ENCODE data around the gene NANS. TPM values are rescaled to one million over a fixed set of nuclear protein-coding genes. Genes with fewer than 3 reads are reported as not detected.
"Not testable (repeated sequence)": the region's sequence is repeated elsewhere in the genome, so short reads cannot be mapped to it uniquely, and the experiment has no call there.

Gene NANS
- total RNA-seq, 1 donor from 2014 or later: 44.4 TPM

GRCh38 chr9:98074115-98074990 is 17.8 kb downstream of the NANS start:
- FAIRE-seq: no peak
- Mint-ChIP-seq H3K4me3 (ENCODE audit: unreplicated experiment) (no peak overlapping the region), H3K9me3 (ENCODE audit: unreplicated experiment) (no peaks in the 10 kb centered on the region), H3K27ac (ENCODE audit: unreplicated experiment) (peak overlapping the region; percentile 62), H3K27me3 (ENCODE audit: low read depth, unreplicated experiment) (no peaks in the 10 kb centered on the region), H3K4me1 (ENCODE audit: low read depth, unreplicated experiment) (peaks cover 6% of the 10 kb centered on the region), H3K36me3 (ENCODE audit: low read depth, unreplicated experiment) (peaks cover 8% of the 10 kb centered on the region)
- H3K27ac ChIP-seq (ENCODE audit: low read depth, low read length): no peak overlapping the region
- peaks cover 2% of the 10 kb centered on the region for H3K36me3 ChIP-seq (ENCODE audit: insufficient read depth, low read length)
- H3K27me3 ChIP-seq (ENCODE audit: insufficient read depth, low read length): no peaks in the 10 kb centered on the region
- H2AFZ ChIP-seq (ENCODE audit: low read depth, low read length): no peak overlapping the region
- no peak overlapping the region for H3K4me2 ChIP-seq (ENCODE audit: low read length)
- no peak overlapping the region for H3K4me3 ChIP-seq (ENCODE audit: insufficient read depth, low read depth, low read length)
- H3K9me3 ChIP-seq (ENCODE audit: insufficient read depth, low read depth, low read length): no peaks in the 10 kb centered on the region
- peaks cover 36% of the 10 kb centered on the region for H4K20me1 ChIP-seq (ENCODE audit: insufficient read depth, low read length)
- no peak overlapping the region for H3K9ac ChIP-seq (ENCODE audit: low read length)
- DNase-seq (ENCODE audit: low read depth): no peak
- TF ChIP-seq EZH2 (IDR thresholded peaks at IDR 0.05; ENCODE audit: insufficient read depth, low read length): no peak
- peak; percentile 94 for TF ChIP-seq CTCF (IDR thresholded peaks at IDR 0.05; ENCODE audit: insufficient read depth, low read depth, low read length)
- peaks cover 19% of the 10 kb centered on the region for H3K79me2 ChIP-seq (ENCODE audit: insufficient read depth, low read length)
- no peaks in the 10 kb centered on the region for H3K4me1 ChIP-seq (ENCODE audit: insufficient read depth, low read length)

GRCh38 chr9:98075332-98075805 is 18.8 kb downstream of the NANS start:
- DNase-seq (ENCODE audit: low read depth) (peak; percentile 71), FAIRE-seq (no peak)
- Histone ChIP-seq H3K79me2 (ENCODE audit: insufficient read depth, low read length) (peaks cover 15% of the 10 kb centered on the region), H3K27me3 (ENCODE audit: insufficient read depth, low read length) (no peaks in the 10 kb centered on the region), H3K9me3 (ENCODE audit: insufficient read depth, low read depth, low read length) (no peaks in the 10 kb centered on the region), H3K4me1 (ENCODE audit: insufficient read depth, low read length) (no peaks in the 10 kb centered on the region), H4K20me1 (ENCODE audit: insufficient read depth, low read length) (peaks cover 31% of the 10 kb centered on the region), H3K9ac (ENCODE audit: low read length) (peak overlapping the region; percentile 37), H2AFZ (ENCODE audit: low read depth, low read length) (no peak overlapping the region), H3K27ac (ENCODE audit: low read depth, low read length) (peak overlapping the region; percentile 13), H3K4me2 (ENCODE audit: low read length) (peak overlapping the region; percentile 47), H3K36me3 (ENCODE audit: insufficient read depth, low read length) (peaks cover 5% of the 10 kb centered on the region), H3K4me3 (ENCODE audit: insufficient read depth, low read depth, low read length) (no peak overlapping the region)
- Mint-ChIP-seq H3K4me1 (ENCODE audit: low read depth, unreplicated experiment) (peaks cover 6% of the 10 kb centered on the region), H3K36me3 (ENCODE audit: low read depth, unreplicated experiment) (peaks cover 9% of the 10 kb centered on the region), H3K27me3 (ENCODE audit: low read depth, unreplicated experiment) (no peaks in the 10 kb centered on the region), H3K27ac (ENCODE audit: unreplicated experiment) (no peak overlapping the region), H3K4me3 (ENCODE audit: unreplicated experiment) (no peak overlapping the region), H3K9me3 (ENCODE audit: unreplicated experiment) (no peaks in the 10 kb centered on the region)
- TF ChIP-seq EZH2 (IDR thresholded peaks at IDR 0.05; ENCODE audit: insufficient read depth, low read length) (no peak), CTCF (IDR thresholded peaks at IDR 0.05; ENCODE audit: insufficient read depth, low read depth, low read length) (no peak)

- not testable (repeated sequence) for H3K4me3 Mint-ChIP-seq (ENCODE audit: unreplicated experiment); H3K9me3 ChIP-seq (ENCODE audit: insufficient read depth, low read depth, low read length); H3K79me2 ChIP-seq (ENCODE audit: insufficient read depth, low read length); H2AFZ ChIP-seq (ENCODE audit: low read depth, low read length); H3K4me2 ChIP-seq (ENCODE audit: low read length); DNase-seq (ENCODE audit: low read depth); H3K27me3 Mint-ChIP-seq (ENCODE audit: low read depth, unreplicated experiment); H3K27ac ChIP-seq (ENCODE audit: low read depth, low read length); FAIRE-seq; H3K27me3 ChIP-seq (ENCODE audit: insufficient read depth, low read length); H3K4me1 ChIP-seq (ENCODE audit: insufficient read depth, low read length); H3K4me3 ChIP-seq (ENCODE audit: insufficient read depth, low read depth, low read length); H3K9me3 Mint-ChIP-seq (ENCODE audit: unreplicated experiment); H3K9ac ChIP-seq (ENCODE audit: low read length); H3K27ac Mint-ChIP-seq (ENCODE audit: unreplicated experiment)
- H3K36me3 Mint-ChIP-seq (ENCODE audit: low read depth, unreplicated experiment): peaks cover 15% of the 10 kb centered on the region
- peaks cover 23% of the 10 kb centered on the region for H4K20me1 ChIP-seq (ENCODE audit: insufficient read depth, low read length)
- H3K4me1 Mint-ChIP-seq (ENCODE audit: low read depth, unreplicated experiment): peaks cover 14% of the 10 kb centered on the region
- peaks cover 16% of the 10 kb centered on the region for H3K36me3 ChIP-seq (ENCODE audit: insufficient read depth, low read length)
Measured at GRCh38 chr9:98076514-98076890, 20.0 kb downstream of the NANS start.
